DOHH2 (cell line): ENCODE measurements around the gene ZNF69.
"Not testable (repeated sequence)": the region's sequence is repeated elsewhere in the genome, so short reads cannot be mapped to it uniquely, and the experiment has no call there.

ENCODE experiments used
- EZH2phosphoT487 ChIP-seq: fragments of 200-600 bp; sonication (generic); IDR thresholded peaks from 2 replicates; pipeline ENCODE4 v1.6.1; 2017; ENCODE audit warnings: borderline replicate concordance, mild to moderate bottlenecking, antibody characterized with exemption, low read length, moderate library complexity, mixed read lengths
- TF ChIP-seq, protein P1 (sequence below): fragments of 200-600 bp; sonication (generic); IDR thresholded peaks from one replicate; pipeline ENCODE4 v1.5.1; 2014; ENCODE audit warnings: antibody characterized with exemption, mild to moderate bottlenecking, low read depth, low read length; ENCODE audit not compliant: poor library complexity, severe bottlenecking

DNA sequence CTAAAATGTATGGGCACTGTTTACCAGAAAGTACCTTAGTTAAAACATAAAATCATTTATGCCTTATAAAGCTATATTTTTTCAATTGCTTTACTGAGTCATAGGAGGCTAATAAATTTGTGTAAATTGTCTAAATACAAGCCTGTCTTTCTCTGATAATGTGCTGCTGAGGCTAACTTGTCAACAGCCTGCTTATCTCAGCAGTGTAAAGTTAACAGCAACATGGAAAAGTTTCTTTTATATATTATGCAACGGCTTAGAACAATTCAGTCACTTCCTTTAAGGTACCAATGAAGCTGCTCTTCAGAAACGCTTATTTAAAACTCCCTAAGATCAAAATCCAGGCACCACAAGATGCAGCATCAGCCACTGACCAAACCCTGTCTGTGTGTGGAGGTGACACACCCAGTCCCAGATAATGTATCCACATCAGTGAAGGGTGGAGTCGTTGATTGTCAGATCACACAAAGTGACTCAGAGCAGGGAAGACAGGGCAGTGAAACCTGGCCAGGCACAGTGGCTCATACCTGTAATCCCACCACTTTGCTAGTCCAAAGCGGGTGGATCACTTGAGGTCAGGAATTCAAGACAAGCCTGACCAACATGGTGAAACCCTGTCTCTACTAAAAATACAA, 27.0 kb downstream of the ZNF69 start:
- TF ChIP-seq, protein P1, sequence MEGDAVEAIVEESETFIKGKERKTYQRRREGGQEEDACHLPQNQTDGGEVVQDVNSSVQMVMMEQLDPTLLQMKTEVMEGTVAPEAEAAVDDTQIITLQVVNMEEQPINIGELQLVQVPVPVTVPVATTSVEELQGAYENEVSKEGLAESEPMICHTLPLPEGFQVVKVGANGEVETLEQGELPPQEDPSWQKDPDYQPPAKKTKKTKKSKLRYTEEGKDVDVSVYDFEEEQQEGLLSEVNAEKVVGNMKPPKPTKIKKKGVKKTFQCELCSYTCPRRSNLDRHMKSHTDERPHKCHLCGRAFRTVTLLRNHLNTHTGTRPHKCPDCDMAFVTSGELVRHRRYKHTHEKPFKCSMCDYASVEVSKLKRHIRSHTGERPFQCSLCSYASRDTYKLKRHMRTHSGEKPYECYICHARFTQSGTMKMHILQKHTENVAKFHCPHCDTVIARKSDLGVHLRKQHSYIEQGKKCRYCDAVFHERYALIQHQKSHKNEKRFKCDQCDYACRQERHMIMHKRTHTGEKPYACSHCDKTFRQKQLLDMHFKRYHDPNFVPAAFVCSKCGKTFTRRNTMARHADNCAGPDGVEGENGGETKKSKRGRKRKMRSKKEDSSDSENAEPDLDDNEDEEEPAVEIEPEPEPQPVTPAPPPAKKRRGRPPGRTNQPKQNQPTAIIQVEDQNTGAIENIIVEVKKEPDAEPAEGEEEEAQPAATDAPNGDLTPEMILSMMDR, result not testable (repeated sequence)
- not testable (repeated sequence) for TF ChIP-seq EZH2phosphoT487
